Measurements from ENCODE around the gene MACIR.

MACIR gene

DNA sequence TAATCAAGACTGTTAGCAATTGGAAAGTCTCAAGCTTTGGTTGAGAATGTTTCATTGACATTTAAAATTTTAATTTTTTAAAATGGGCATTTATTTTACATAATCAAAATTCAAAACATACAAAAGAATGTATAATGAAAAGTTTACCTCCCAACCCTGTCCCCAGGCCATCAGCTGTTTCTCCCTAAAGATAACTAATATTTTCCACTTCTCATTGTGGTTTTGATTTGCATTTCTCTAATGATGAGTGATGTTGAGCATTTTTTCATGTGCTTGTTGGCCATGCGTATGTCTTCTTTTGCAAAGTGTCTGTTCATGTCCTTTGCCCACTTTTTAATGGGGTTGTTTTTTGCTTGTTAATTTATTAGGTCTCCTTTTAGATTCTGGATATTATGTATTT, 11.4 kb upstream of the MACIR start:
- no peak for DNase-seq

DNA sequence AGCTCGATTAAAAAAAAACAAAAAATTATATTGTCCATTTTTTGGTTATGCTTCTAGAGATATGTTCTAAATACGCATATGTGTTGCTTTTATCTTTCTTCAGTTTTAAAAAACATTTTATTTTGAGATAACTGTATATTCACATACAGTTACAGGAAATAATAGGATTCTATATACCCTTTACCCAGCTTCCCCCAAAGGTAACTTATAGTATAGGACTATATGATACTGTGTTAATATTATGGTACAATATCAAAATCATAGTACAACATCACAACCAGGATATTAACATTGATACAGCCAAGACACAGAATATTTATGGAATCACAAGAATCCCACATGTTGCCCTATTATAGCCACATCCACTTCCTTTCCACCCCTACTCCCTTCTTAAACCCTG, 9.5 kb upstream of the MACIR start:
- no peak for DNase-seq

DNA sequence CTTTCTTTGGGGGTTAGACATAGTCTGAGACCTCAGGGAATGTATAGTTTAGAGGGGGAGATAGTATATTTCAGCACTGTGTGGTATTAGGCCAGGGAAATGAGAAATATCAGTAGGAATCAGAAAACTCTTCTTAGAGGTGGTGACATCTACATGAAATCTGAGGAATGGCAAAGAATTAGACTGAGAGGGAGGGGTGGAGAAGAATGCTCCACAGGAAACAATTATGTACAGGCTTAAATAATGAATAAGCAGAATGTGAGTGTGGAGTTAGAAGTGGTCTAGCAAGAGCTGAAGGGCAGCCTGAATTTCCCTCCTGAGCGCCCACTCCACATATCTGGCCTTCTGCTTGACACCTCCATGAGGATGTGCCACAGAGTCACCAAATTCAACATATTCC, 3.6 kb upstream of the MACIR start:
- no peak for DNase-seq

DNA sequence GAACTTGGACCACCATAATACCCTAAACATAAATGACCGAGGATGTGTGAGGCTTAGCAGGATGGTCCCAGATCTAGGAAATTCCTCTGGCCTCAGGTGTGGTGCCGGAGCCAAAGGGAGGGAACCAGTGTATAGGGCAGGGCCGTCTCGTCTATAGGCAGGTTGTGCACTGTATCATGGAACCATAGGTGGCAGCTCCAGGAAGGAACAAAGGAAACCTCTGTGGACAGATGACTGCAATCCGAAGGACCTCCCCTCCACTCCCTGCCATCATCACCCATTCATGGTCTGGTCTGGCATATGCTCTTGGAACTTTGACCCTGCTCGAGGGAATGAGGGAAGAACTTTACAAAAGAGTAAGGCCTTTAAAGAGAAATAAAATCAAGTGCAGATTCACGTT, 2.9 kb upstream of the MACIR start:
- no peak for DNase-seq

DNA sequence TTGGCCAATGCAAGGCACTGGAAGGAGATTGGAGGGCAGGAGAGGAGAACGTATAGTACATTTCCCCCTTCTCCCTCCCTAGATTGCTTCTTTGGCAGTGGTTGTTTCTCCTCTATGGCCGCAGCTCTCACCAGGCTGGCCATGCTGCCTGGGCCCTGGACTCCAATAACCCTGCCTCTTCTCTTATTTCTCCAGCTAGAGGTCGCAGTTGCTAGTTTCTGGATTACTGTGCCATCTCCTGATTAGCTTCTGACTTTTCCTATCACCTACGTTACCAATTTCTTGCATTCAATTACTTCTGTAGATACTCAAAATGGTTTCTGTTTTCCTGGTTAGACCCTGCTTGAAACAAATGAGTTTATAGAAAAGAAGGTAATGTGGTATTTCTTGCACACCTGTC, 2.4 kb upstream of the MACIR start:
- DNase-seq = no peak

DNA sequence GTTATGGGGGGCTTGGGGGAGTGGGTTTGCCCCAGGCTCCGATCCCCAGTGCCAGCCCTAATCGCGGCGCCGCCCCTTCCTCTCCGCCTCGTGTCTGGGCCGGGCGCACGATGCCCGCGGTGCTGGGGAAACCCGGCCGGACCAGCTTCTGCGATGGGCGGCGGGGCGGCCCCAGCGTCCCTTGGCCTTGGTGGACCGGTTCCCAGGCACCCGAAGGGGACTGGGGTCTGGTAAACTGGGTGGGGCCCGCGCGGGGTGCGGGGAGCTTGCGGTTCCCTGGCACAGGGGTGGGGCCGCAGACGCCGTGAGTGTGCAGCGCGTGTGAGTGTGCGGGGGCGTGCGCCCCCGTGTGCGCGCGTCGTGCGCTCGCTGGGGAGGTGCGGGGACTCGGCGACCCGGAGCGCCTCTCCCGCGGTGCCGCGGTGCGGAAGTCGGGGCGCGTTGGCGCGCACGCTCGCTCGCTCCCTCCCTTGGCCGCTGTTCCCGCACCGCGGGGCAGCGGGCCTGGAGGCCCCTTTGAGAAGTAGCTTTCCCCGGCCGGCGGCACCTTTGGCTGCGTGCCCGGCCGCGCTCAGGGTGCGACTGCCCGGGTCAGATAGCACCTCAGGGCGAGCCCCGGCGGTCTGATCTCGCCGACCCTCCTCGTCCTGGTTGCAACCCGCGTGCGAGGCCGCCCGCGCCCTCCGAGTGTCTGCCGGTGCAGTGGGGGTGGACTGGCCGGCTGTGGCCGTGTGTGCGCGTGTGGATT, 568 bp downstream of the MACIR start:
- no peak for DNase-seq

DNA sequence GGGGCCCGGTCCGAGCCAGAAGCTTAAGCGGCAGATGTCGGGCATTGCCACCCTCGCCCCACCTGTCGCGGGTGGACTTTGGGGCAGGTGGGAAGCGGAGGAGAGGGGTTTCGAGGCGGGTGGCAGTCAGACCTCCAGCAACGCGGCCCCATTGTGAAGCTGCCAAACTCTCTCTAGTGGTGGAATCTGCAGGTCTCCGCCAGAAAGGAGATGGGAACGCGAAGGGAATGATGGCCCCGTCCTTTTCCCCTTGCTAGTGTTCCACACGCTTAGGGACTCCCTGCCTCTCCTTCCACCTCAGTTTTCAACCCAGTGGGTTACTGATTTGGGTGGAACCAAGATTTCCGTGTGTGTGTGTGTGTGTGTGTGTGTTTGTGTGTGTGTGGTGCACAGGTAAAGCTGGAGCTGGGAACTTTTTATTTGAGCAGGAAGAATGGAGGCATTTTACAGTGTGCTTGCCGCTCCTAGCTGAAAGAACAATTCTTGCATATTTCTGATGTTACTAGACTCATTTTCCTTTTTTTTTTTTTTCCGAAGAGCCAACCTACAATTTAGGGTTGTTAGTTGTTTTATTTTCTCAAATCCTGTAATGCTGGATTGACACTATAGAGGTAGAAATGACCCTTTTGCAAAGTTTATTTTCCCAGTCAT, 1.3 kb downstream of the MACIR start:
- peak; percentile 50 for DNase-seq

DNA sequence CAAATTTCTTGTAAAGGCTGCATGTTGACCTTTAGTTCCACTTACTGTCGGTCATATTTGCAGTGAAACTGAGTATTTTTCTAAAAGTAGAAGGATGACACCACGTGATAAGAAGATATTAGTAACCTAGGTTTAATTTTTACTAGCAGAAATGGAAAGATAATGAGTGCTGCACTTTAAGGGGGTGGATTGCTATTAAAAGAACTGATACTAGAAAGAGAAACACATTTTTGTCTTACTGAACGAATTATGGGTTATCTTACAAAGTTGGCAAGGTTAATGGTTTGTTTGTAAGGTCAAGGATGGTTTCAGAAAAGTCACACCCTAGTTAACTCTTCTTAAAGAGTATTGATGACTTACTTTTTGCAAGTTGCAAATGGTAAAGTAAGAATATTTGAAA, 2.4 kb downstream of the MACIR start:
- no peak for DNase-seq

DNA sequence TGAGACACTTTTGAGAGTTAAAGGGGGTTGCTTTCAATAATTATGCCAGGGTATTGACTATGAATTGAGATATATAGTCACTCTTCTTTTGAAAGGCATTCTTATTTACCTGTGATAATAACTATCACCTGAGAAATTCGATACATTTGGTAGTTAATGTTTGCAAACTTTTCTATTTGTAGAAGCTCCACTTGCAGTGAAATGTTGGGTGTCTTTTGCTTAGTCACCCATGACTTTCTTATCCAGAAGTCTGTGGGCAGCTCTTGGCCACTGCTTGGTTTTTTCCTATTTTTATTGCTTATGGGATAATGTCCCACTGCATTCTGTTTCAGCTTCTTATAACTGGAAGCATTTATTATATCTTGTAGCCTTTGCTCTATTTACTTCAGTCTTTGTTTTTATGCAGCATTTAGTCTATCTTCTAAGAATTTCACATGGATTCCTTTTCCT, 3.9 kb downstream of the MACIR start:
- no peak for DNase-seq

DNA sequence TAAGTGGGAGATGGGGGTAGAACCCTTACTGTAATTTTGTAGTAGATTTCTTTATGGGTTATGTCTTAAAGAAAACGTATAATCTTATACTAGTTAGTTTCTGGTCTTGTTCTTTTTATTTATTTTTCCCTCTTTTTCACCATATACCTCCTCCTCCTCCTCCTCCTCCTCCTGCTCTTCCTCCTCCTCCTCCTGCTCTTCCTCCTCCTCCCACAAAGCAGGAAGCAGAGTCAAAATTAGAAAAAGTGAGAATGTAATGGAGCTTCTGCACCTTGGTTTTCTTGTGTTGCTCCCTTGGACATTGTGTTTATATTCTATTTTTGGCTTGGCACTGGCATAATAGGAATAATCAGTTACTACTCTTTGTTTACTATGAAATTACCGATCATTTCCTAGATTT, 4.5 kb downstream of the MACIR start:
- DNase-seq = no peak

DNA sequence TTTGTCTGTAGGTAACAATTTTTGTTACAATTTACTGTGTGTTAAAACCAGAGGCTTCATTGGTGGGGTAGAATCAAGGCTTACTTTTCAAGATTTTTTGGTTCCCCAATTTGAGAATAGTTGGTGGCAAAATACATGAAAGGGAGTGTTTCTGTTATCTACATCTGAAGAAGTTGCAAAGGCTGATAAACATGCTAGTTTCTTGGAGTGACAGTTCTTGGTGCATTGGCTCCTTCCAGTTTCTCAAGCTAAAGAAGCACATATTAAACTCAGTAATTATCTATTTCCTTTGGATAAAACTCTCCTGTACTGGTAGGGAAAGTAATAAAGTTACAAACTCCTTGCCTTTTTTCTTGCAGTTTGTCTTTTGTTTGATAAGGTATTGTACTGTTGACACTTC, 5.9 kb downstream of the MACIR start:
- no peak for DNase-seq

DNA sequence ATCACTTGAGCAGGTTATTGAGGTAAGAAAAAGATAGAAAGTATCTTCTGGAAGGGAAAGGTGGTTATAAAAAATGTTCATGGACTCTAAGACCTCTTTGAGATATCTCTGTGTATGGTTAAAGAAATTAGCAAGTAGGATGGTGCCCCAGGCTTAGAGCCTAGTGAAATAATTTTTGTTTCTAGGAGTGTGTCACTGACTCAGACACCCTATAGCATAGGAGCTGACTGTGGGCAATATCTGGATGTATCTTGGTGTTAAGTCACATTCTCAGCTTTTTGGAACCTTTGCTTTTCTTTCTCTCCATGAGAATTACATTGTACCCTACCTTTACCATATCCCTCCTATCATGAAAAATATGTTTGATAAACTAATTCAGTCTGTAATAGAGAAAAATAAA, 12.0 kb downstream of the MACIR start:
- no peak for DNase-seq

DNA sequence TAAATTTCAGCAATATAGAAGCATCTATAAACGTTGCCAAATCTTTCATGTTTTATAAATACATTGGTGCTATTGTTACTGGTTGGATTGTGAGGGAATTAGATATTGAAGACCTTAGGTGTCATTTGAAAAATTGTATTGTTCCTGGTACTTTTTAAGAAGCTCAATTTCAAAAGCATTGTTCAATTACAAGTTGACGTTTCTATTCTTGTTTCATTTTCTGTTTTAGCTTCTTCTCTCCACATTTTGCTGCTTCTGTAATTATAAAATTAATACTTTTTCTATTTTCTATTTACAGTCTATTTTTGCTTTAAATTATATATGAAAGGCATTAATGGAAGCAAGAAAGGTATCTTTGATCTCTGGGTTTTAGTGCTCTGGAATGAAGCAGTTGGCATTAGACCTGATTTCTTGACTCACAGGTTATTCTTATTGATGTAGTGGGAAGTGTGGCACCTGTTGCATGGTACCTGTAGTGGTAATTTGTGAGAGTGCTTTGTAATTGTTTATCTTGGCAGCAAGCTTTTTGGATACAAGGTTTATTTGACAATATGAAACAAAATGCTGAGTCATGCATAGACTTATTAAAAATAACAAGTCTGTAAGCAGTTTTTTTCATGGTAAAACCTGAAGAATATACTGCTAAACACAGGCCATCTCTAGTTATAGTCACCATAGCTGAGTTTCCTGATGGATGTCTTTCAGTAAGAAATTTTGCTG, 13.2 kb downstream of the MACIR start:
- no peak for DNase-seq

DNA sequence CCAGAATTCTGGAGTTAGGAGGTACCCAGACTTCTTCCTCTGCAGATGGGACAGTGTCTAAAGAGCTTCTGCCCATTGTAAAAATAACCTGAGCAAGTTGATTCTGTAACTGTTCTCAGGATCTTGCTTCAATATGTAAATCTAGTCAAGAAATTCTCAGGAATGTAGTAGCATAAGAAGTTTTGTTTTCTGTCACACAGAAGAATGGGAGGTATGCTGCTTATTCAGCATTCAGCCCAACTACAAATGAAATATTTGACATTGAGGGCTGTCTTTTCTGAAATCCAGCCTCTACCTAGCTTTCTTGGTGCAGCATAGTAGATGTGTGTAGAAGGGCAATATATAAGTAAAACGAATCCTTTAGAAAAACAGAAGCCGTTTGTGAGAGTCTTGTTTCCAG, 13.8 kb downstream of the MACIR start:
- DNase-seq = no peak

DNA sequence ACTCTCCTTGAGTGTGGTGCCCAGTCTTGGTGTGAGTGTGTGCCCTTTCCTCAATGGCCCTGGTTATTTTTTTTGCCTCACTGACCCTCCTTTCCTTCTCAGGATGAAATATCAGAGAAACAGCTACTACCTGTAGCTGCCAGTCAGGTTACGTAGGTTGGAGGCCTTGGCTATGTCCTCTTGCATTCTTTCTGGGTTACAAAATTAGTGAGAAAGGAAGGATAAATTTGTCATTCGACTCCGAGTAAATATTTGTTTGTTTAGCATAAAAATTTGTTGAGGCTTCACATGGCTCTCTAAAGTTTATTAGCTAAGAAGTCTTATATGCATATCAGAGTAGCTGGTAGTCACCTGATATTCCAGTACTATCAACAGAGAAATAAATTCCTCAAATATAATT, 15.4 kb downstream of the MACIR start:
- DNase-seq = no peak

DNA sequence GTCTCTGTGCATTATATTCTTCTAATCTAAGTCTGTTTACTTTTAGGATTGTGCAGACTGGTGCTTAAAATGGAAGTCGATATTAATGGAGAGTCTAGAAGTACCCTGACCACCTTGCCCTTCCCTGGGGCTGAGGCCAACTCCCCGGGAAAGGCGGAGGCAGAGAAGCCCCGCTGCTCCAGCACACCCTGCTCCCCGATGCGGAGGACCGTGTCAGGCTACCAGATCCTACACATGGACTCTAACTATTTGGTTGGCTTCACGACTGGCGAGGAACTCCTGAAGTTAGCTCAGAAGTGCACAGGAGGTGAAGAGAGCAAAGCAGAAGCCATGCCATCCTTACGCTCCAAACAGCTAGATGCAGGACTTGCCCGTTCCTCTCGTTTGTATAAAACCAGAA, 17.3 kb downstream of the MACIR start:
- no peak for DNase-seq

DNA sequence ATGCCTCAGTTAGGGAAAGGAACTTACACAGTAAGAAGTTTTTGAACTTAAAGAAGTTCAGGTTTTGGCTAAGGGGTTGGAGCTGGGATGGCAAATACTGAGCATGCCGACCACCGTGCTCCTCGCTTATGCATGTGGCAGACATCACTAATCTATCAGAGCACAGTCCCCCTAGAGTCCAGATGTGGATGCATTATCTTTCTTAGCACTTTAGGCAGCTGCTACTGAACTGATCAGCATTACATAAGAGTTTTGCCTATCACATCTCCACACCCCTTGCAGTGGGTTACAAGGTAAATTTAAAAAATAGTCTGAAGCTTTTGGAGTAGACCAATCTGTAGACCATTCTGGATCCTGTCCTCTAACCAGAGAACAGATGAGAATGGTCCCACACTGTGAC, 22.4 kb downstream of the MACIR start:
- no peak for DNase-seq

DNA sequence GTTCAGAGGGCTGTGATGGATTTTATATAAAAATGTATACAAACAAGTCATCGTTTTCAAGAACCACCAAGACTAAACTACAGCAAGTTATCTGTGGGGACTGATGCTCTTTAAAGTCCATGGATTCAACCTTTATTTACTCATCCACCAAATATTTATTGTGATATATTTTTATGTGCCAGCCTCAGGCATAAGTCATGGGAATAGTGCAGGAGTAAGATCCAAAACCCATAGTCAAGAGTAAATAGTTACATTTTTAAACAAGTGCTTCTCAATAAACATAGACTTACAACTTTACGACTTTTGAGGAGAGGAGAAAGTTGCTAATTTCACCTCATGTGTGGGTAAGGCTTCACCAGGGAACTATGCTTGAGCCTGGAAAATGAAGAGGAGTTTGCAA, 24.6 kb downstream of the MACIR start:
- DNase-seq = no peak

DNA sequence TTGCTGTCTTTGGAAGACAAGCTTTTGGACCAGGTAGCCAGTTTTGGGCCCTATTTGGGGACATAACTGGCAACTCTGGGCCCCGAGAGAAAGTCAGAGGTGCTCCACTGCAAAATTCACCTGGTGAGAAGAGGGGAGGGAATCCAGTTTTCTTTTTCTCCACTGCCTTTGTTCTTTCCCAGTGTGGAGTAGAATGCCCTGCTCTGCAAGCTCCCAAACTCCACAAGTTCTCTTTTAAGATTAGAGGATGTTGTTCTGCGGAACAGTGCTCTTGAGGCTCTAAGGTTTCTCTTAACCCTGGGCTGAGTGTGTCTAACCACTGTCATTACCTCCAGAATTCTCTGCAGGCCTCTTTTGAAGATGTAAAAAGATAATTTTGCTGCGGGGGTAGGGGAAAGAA, 25.3 kb downstream of the MACIR start:
- no peak for DNase-seq

DNA sequence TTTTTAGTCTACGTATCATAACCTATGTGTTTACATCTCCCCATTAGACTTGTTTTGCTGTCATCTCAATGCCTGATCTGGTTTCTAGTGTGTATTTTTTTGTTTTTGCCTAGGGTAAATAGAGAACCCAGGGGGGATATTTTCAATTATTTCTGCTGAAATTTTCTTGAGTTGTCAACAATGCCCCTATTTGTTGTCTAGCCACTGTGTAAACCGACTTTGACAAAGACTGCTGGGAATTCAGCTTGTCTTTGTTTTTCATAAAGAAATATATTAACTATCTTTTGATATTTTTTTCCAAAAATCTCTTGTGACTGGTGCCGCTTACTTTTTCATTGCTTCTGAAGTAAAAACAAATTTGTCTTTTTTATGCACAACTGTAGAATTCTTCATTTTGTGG, 28.1 kb downstream of the MACIR start:
- no peak for DNase-seq

DNA sequence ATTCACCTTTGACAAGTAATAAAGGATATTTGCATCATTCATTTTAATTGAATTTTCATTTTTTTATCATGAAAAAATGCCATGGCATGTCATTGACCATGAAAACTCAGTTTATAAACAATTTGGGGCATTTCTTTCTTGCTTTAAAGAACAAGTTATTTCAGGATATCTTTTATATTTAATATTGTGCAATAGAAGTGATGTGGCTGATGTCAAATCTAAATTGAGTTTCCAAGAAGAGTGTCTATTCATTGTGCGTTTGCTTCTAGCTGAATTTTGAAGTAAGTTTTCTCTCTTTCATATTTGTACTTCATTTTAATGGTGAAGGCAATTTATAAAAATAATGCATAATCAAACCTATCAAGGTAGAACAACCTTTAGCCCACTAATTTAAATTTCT, 30.5 kb downstream of the MACIR start:
- no peak for DNase-seq

DNA sequence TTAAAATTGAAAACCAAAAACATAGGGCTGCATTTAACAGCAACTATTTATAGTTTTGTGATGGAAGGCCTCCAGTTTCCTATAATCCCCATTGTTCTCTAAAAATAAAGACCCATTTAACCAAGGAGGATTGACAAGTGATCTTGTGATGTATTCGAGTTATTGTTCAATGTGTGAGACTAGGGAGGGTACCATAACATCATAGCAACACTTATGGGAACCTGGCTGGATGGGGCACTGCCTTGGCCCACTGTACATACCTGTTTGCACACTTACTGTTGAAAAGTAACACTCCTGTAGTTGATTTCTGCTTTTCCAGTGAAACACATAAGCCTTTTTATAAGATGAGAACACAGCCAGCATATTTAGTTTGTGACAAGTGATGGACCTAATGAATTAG, 32.3 kb downstream of the MACIR start:
- DNase-seq = no peak

DNA sequence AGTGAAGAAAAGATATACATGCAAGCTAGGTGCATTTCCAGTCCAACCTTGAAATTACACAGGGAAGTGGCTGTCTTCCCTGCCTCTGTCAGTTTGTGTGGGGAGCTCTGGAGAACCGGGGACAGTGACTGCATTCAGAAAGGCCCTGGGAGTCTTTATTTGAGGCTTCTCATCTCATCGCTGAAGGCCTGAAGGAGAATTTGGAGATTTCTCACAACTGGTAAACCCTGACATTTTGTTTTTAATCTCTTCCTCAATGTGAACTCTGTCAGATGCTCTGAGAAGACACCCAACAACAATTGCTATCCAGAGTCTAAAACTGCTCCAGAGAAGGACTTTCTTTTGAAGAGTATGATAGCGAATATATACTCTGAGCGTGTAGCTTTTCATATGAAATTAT, 33.0 kb downstream of the MACIR start:
- no peak for DNase-seq

DNA sequence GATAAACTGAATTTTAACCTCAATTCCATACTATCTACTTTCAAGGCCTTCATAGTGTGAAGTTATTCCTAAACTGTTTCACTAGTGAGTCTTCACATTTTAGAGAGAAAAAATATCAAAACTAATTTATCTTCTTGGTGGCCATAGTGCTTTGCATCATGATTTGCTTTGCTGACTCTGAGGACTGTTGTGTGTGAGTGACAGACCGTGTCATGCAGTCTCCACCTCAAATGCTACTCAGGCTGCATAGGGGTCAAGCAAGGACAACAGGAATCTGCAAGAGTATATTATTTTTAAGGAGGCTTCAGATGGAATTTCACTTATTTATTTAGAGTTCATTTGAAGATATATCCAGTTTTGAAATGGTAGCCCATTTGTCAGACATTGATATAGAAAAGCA, 34.5 kb downstream of the MACIR start:
- DNase-seq = no peak

All from NCI-H2227 treated with DMSO at 0.1 percent for 48 hours (cell line).